Measurements from ENCODE around the gene SORBS1.

Gene SORBS1

DNA sequence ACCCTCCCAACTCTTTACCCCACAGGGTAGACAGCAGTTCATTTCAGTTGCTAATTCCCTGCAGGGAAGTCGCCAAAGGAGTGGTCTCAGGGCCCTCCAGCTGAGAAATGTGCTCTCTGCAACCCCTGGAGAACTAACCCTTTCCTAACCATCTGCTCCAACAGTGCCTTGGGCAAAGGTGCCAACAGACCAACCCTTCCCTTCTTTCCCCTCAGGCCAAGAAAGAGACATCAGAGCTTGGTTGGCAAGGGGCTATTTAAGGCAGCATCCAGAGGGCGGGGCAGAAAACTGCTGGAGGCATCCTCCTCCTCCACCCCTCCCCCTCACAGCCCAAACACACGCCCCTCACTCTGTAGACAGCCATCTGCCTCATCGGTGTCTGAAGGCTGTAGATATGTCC is 1.7 kb downstream of the SORBS1 start:
- no peak for TF ChIP-seq ZBTB7A (IDR thresholded peaks at IDR 0.05; ENCODE audit: low read depth)
- no peak for TF ChIP-seq CEBPB (IDR thresholded peaks at IDR 0.05)
- no peak for TF ChIP-seq EGR1 (IDR thresholded peaks at IDR 0.05)
- no peak for TF ChIP-seq YY1 (IDR thresholded peaks at IDR 0.05; ENCODE audit: low read depth)
- no peak for TF ChIP-seq EP300 (IDR thresholded peaks at IDR 0.05; ENCODE audit: borderline replicate concordance)
- TF ChIP-seq, protein P1, sequence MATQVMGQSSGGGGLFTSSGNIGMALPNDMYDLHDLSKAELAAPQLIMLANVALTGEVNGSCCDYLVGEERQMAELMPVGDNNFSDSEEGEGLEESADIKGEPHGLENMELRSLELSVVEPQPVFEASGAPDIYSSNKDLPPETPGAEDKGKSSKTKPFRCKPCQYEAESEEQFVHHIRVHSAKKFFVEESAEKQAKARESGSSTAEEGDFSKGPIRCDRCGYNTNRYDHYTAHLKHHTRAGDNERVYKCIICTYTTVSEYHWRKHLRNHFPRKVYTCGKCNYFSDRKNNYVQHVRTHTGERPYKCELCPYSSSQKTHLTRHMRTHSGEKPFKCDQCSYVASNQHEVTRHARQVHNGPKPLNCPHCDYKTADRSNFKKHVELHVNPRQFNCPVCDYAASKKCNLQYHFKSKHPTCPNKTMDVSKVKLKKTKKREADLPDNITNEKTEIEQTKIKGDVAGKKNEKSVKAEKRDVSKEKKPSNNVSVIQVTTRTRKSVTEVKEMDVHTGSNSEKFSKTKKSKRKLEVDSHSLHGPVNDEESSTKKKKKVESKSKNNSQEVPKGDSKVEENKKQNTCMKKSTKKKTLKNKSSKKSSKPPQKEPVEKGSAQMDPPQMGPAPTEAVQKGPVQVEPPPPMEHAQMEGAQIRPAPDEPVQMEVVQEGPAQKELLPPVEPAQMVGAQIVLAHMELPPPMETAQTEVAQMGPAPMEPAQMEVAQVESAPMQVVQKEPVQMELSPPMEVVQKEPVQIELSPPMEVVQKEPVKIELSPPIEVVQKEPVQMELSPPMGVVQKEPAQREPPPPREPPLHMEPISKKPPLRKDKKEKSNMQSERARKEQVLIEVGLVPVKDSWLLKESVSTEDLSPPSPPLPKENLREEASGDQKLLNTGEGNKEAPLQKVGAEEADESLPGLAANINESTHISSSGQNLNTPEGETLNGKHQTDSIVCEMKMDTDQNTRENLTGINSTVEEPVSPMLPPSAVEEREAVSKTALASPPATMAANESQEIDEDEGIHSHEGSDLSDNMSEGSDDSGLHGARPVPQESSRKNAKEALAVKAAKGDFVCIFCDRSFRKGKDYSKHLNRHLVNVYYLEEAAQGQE (IDR thresholded peaks at IDR 0.05; ENCODE audit: low read depth): no peak
- TF ChIP-seq TCF12 (IDR thresholded peaks at IDR 0.05; ENCODE audit: low read depth): no peak
- TF ChIP-seq CREB1 (IDR thresholded peaks at IDR 0.05; ENCODE audit: low read depth): no peak
- no peak for TF ChIP-seq TAF1 (IDR thresholded peaks at IDR 0.05; ENCODE audit: low read depth)
- no peak for TF ChIP-seq RAD21 (IDR thresholded peaks at IDR 0.05; ENCODE audit: low read depth)
- no peak for TF ChIP-seq USF1 (IDR thresholded peaks at IDR 0.05)
- TF ChIP-seq, protein P2, sequence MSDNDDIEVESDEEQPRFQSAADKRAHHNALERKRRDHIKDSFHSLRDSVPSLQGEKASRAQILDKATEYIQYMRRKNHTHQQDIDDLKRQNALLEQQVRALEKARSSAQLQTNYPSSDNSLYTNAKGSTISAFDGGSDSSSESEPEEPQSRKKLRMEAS (IDR thresholded peaks at IDR 0.05): no peak
- TF ChIP-seq FOXM1 (IDR thresholded peaks at IDR 0.05; ENCODE audit: borderline replicate concordance, low read depth): no peak
- no peak for TF ChIP-seq NFIC (IDR thresholded peaks at IDR 0.05)
- no peak for TF ChIP-seq TEAD4 (IDR thresholded peaks at IDR 0.05)

- TF ChIP-seq CEBPB (IDR thresholded peaks at IDR 0.05) (peak; percentile 47), TCF12 (IDR thresholded peaks at IDR 0.05; ENCODE audit: low read depth) (no peak)
These were observed 2.4 kb downstream of the SORBS1 start for GRCh38 chr10:95558593-95559320.

- TF ChIP-seq FOXM1 (IDR thresholded peaks at IDR 0.05; ENCODE audit: borderline replicate concordance, low read depth): no peak
- no peak for TF ChIP-seq RAD21 (IDR thresholded peaks at IDR 0.05; ENCODE audit: low read depth)
These were observed 4.0 kb downstream of the SORBS1 start for GRCh38 chr10:95556994-95557767.

DNA sequence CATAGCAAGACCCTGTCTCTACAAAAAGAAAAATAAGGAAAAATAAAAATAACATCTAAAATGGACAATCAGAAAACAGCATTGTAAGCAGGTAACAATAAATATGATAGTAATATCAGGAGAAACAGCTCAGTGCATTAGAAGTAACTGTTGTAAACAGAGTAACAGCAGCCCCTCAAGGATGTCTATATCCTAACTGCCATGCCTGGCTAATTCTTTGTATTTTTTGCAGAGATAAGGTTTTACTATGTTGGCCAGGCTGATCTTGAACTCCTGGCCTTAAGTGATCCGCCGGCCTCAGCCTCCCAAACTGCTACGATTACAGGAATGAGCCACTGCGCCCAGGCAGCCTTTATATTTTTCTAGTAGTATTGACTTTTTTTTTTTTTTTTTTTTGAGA is 7.5 kb downstream of the SORBS1 start:
- TF ChIP-seq FOXM1 (IDR thresholded peaks at IDR 0.05; ENCODE audit: borderline replicate concordance, low read depth): no peak
- TF ChIP-seq, protein P1 (IDR thresholded peaks at IDR 0.05; ENCODE audit: low read depth): no peak
- TF ChIP-seq RAD21 (IDR thresholded peaks at IDR 0.05; ENCODE audit: low read depth): no peak
- no peak for TF ChIP-seq YY1 (IDR thresholded peaks at IDR 0.05; ENCODE audit: low read depth)
- TF ChIP-seq TEAD4 (IDR thresholded peaks at IDR 0.05): no peak
- TF ChIP-seq EGR1 (IDR thresholded peaks at IDR 0.05): no peak
- no peak for TF ChIP-seq TAF1 (IDR thresholded peaks at IDR 0.05; ENCODE audit: low read depth)
- TF ChIP-seq, protein P2 (IDR thresholded peaks at IDR 0.05): no peak
- no peak for TF ChIP-seq TCF12 (IDR thresholded peaks at IDR 0.05; ENCODE audit: low read depth)
- TF ChIP-seq CEBPB (IDR thresholded peaks at IDR 0.05): no peak
- no peak for TF ChIP-seq CREB1 (IDR thresholded peaks at IDR 0.05; ENCODE audit: low read depth)
- TF ChIP-seq ZBTB7A (IDR thresholded peaks at IDR 0.05; ENCODE audit: low read depth): no peak
- TF ChIP-seq USF1 (IDR thresholded peaks at IDR 0.05): no peak
- no peak for TF ChIP-seq NFIC (IDR thresholded peaks at IDR 0.05)
- TF ChIP-seq EP300 (IDR thresholded peaks at IDR 0.05; ENCODE audit: borderline replicate concordance): no peak

GRCh38 chr10:95552679-95553342 is 8.4 kb downstream of the SORBS1 start:
- TF ChIP-seq TAF1 (IDR thresholded peaks at IDR 0.05; ENCODE audit: low read depth) (no peak), TCF12 (IDR thresholded peaks at IDR 0.05; ENCODE audit: low read depth) (peak; percentile 71; the same call in 1 of the 2 replicates), TEAD4 (IDR thresholded peaks at IDR 0.05) (peak; percentile 54; the same call in 1 of the 2 replicates), FOXM1 (IDR thresholded peaks at IDR 0.05; ENCODE audit: borderline replicate concordance, low read depth) (peak; percentile 37; the same call in 1 of the 2 replicates), EGR1 (IDR thresholded peaks at IDR 0.05) (no peak), YY1 (IDR thresholded peaks at IDR 0.05; ENCODE audit: low read depth) (no peak; the same call in 1 of the 2 replicates), EP300 (IDR thresholded peaks at IDR 0.05; ENCODE audit: borderline replicate concordance) (peak; percentile 70; the same call in 1 of the 2 replicates)
- TF ChIP-seq, protein P2 (IDR thresholded peaks at IDR 0.05): peak; percentile 72

All from Ishikawa (cell line).